ENCODE data around the gene FMNL3. TPM values are rescaled to one million over a fixed set of nuclear protein-coding genes. Genes with fewer than 3 reads are reported as not detected.

The FMNL3 gene
- total RNA-seq, 1 experiment from 2014 or later, result 3.5 TPM

DNA sequence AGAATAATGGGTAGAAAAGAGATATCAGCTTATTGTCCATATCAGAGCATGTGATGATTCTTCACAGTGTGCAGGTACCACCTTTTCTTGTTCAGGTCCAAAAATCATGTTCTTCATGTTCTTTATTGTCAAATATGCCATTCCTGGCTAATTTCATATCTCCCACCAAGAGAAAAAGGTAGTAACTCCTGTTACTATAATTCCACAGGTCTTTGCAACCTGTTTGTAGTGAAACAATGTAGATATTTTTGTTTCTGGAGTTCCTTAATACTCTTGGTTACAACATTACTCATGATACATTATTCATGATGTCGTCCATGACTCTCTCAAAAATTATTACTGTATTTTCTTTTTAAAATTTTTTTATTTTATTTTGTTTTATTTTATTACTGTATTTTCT is 22.8 kb upstream of the FMNL3 start:
- Histone ChIP-seq H3K4me1 (ENCODE audit: control insufficient read depth in 1 of 2, insufficient read depth in 2 of 2, low read length in 2 of 2) (no peaks in the 10 kb centered on the region), H2AFZ (ENCODE audit: low read depth, low read length, poor library complexity, severe bottlenecking) (no peak overlapping the region), H3K79me2 (ENCODE audit: insufficient read depth, low read length) (no peaks in the 10 kb centered on the region), H3K4me3 (replicated peaks in 1 of 2; ENCODE audit: low read depth in 1 of 2, low read length in 2 of 2) (no peak overlapping the region), H3K36me3 (ENCODE audit: control insufficient read depth in 1 of 2, insufficient read depth in 2 of 2, low read length in 2 of 2) (no peaks in the 10 kb centered on the region), H3K9ac (ENCODE audit: low read length) (no peak overlapping the region), H4K20me1 (ENCODE audit: insufficient read depth) (no peaks in the 10 kb centered on the region), H3K27ac (ENCODE audit: low read depth, low read length) (no peak overlapping the region), H3K4me2 (ENCODE audit: low read length) (no peak overlapping the region), H3K27me3 (ENCODE audit: insufficient read depth, low read length) (no peaks in the 10 kb centered on the region; the same call in 1 of the 2 replicates), H3K9me3 (ENCODE audit: control insufficient read depth in 1 of 2, insufficient read depth in 1 of 2, low read depth in 1 of 2, low read length in 2 of 2) (no peaks in the 10 kb centered on the region), H3K9me2 (ENCODE audit: insufficient read depth) (no peaks in the 10 kb centered on the region)
- POLR2A ChIA-PET, result interaction anchor here (2.6 kb wide), 1 partner anchor 11 kb away, joined by 8 read pairs; the partner anchor contains the start of gene TMBIM6
- no TSS peak for BruUV-seq (replicated peaks)
- TF ChIP-seq FOSL1 (IDR thresholded peaks at IDR 0.05; ENCODE audit: low read depth) (no peak), ZNF274 (IDR thresholded peaks at IDR 0.05; ENCODE audit: low read depth, low read length) (no peak), EZH2phosphoT487 (IDR thresholded peaks at IDR 0.05; ENCODE audit: borderline replicate concordance) (no peak)
- CTCF ChIA-PET, result no interaction called here
- RAD21 ChIA-PET (ENCODE audit: low non-redundant PET in 1 of 2, low total read pairs in 2 of 2, uncharacterized antibody in 2 of 2, unreplicated experiment in 2 of 2), result no interaction called here
- DNase-seq (ENCODE audit: low read depth, low spot score), result no peak
- ATAC-seq, result no peak
- intact Hi-C loops (cut with micrococcal nuclease), result no loop called here

DNA sequence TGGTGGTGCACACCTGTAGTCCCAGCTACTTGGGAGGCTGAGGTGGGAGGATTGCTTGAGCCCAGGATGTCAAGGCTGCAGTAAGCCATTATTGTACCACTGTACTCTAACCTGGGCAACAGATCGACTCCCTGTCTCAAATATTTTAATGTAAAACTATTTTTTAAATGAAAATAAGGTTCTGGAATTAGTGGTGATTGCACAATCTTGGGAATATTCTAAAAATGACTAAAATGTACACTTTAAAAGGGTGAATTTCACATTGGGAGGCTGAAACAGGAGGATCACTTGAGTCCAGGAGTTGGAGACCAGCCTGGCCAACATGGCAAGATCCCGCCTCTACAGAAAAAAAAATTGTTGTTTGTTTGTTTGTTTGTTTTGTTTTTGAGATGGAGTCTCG is 21.2 kb upstream of the FMNL3 start:
- POLR2A ChIA-PET, result interaction anchor here (2.6 kb wide), 1 partner anchor 13 kb away, joined by 8 read pairs; the partner anchor contains the start of gene TMBIM6
- BruUV-seq (replicated peaks), result no TSS peak
- H3K27ac ChIP-seq (ENCODE audit: low read depth, low read length), result no peak overlapping the region
- H3K36me3 ChIP-seq (ENCODE audit: control insufficient read depth in 1 of 2, insufficient read depth in 2 of 2, low read length in 2 of 2), result no peaks in the 10 kb centered on the region
- H3K27me3 ChIP-seq (ENCODE audit: insufficient read depth, low read length), result no peaks in the 10 kb centered on the region; the same call in 1 of the 2 replicates
- no peaks in the 10 kb centered on the region for H3K9me3 ChIP-seq (ENCODE audit: control insufficient read depth in 1 of 2, insufficient read depth in 1 of 2, low read depth in 1 of 2, low read length in 2 of 2)
- no peak overlapping the region for H3K4me3 ChIP-seq (replicated peaks in 1 of 2; ENCODE audit: low read depth in 1 of 2, low read length in 2 of 2)
- ATAC-seq (no peak), DNase-seq (ENCODE audit: low read depth, low spot score) (no peak)
- H3K79me2 ChIP-seq (ENCODE audit: insufficient read depth, low read length), result no peaks in the 10 kb centered on the region
- no peak overlapping the region for H3K9ac ChIP-seq (ENCODE audit: low read length)
- H2AFZ ChIP-seq (ENCODE audit: low read depth, low read length, poor library complexity, severe bottlenecking), result no peak overlapping the region
- TF ChIP-seq, protein P1, sequence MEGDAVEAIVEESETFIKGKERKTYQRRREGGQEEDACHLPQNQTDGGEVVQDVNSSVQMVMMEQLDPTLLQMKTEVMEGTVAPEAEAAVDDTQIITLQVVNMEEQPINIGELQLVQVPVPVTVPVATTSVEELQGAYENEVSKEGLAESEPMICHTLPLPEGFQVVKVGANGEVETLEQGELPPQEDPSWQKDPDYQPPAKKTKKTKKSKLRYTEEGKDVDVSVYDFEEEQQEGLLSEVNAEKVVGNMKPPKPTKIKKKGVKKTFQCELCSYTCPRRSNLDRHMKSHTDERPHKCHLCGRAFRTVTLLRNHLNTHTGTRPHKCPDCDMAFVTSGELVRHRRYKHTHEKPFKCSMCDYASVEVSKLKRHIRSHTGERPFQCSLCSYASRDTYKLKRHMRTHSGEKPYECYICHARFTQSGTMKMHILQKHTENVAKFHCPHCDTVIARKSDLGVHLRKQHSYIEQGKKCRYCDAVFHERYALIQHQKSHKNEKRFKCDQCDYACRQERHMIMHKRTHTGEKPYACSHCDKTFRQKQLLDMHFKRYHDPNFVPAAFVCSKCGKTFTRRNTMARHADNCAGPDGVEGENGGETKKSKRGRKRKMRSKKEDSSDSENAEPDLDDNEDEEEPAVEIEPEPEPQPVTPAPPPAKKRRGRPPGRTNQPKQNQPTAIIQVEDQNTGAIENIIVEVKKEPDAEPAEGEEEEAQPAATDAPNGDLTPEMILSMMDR (IDR thresholded peaks at IDR 0.05 in 2 of 3, conservative IDR thresholded peaks at IDR 0.05 in 1 of 3; ENCODE audit: borderline replicate concordance in 1 of 3, insufficient read depth in 1 of 3, low read depth in 2 of 3, low read length in 2 of 3), result no peak
- TF ChIP-seq ZFX (IDR thresholded peaks at IDR 0.05) (no peak), JUND (IDR thresholded peaks at IDR 0.05) (no peak), CEBPB (IDR thresholded peaks at IDR 0.05; ENCODE audit: low read depth) (no peak), CBX3 (IDR thresholded peaks at IDR 0.05; ENCODE audit: low read depth) (no peak), SRF (IDR thresholded peaks at IDR 0.05; ENCODE audit: low read depth) (no peak), SIN3A (IDR thresholded peaks at IDR 0.05; ENCODE audit: low read depth) (no peak), ZNF274 (IDR thresholded peaks at IDR 0.05; ENCODE audit: low read depth, low read length) (no peak), EGR1 (IDR thresholded peaks at IDR 0.05; ENCODE audit: low read depth) (no peak), TCF7L2 (IDR thresholded peaks at IDR 0.05; ENCODE audit: borderline replicate concordance, extremely low read depth, insufficient read depth, insufficient read length) (no peak), EZH2 (IDR thresholded peaks at IDR 0.05) (no peak)
- TF ChIP-seq, protein P2, sequence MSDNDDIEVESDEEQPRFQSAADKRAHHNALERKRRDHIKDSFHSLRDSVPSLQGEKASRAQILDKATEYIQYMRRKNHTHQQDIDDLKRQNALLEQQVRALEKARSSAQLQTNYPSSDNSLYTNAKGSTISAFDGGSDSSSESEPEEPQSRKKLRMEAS (IDR thresholded peaks at IDR 0.05), result no peak
- TF ChIP-seq, protein P3, sequence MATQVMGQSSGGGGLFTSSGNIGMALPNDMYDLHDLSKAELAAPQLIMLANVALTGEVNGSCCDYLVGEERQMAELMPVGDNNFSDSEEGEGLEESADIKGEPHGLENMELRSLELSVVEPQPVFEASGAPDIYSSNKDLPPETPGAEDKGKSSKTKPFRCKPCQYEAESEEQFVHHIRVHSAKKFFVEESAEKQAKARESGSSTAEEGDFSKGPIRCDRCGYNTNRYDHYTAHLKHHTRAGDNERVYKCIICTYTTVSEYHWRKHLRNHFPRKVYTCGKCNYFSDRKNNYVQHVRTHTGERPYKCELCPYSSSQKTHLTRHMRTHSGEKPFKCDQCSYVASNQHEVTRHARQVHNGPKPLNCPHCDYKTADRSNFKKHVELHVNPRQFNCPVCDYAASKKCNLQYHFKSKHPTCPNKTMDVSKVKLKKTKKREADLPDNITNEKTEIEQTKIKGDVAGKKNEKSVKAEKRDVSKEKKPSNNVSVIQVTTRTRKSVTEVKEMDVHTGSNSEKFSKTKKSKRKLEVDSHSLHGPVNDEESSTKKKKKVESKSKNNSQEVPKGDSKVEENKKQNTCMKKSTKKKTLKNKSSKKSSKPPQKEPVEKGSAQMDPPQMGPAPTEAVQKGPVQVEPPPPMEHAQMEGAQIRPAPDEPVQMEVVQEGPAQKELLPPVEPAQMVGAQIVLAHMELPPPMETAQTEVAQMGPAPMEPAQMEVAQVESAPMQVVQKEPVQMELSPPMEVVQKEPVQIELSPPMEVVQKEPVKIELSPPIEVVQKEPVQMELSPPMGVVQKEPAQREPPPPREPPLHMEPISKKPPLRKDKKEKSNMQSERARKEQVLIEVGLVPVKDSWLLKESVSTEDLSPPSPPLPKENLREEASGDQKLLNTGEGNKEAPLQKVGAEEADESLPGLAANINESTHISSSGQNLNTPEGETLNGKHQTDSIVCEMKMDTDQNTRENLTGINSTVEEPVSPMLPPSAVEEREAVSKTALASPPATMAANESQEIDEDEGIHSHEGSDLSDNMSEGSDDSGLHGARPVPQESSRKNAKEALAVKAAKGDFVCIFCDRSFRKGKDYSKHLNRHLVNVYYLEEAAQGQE (IDR thresholded peaks at IDR 0.05; ENCODE audit: low read depth), result no peak
- no peaks in the 10 kb centered on the region for H4K20me1 ChIP-seq (ENCODE audit: insufficient read depth)
- no peak overlapping the region for H3K4me2 ChIP-seq (ENCODE audit: low read length)
- H3K4me1 ChIP-seq (ENCODE audit: control insufficient read depth in 1 of 2, insufficient read depth in 2 of 2, low read length in 2 of 2), result no peaks in the 10 kb centered on the region
- no peaks in the 10 kb centered on the region for H3K9me2 ChIP-seq (ENCODE audit: insufficient read depth)
- RAD21 ChIA-PET (ENCODE audit: low non-redundant PET in 1 of 2, low total read pairs in 2 of 2, uncharacterized antibody in 2 of 2, unreplicated experiment in 2 of 2), result no interaction called here
- intact Hi-C loops (cut with micrococcal nuclease), result no loop called here
- CTCF ChIA-PET, result no interaction called here
